ENCODE data around the gene KLF4.

The KLF4 gene

DNA sequence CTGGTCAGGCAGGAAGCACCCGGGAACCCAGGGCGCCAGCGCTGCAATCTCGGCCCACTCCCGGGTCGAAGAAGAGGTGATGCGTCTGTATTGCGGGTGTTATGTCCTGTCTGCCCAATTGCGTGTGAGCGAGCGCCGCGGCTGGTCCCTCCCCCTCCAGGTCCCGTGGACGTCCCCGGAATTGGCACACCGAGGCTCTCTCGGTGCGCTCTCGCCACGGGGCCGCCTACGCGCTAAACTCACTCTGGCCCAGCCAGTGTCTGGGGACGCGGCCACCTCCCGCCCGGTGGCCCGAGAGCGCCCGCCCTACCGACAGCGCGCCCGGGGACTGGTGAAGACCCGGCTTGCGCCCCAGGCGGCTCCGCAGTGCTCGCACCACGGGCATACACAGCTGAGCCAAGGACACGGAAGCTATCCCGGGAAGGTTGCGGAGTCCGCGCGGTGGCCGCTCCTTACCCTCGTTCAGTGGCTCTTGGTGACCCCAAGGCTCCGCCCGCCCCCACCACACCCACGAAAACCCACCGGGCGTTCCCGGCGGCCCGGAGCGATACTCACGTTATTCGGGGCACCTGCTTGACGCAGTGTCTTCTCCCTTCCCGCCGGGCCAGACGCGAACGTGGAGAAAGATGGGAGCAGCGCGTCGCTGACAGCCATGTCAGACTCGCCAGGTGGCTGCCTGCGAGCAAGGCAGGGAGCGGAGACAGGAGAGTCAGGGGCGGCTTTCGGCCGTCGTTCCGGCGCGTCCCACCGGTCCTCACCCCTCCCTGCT is 1.0 kb downstream of the KLF4 start:
- peak in 4 of 10 donors; percentile 14 to 86 (median 47) for DNase-seq
- intact Hi-C loops (cut with DNase I): loop anchor here (1.0 to 2.0 kb wide), 3 partner anchors 24 to 260 kb away; no protein-coding TSS in a partner anchor

DNA sequence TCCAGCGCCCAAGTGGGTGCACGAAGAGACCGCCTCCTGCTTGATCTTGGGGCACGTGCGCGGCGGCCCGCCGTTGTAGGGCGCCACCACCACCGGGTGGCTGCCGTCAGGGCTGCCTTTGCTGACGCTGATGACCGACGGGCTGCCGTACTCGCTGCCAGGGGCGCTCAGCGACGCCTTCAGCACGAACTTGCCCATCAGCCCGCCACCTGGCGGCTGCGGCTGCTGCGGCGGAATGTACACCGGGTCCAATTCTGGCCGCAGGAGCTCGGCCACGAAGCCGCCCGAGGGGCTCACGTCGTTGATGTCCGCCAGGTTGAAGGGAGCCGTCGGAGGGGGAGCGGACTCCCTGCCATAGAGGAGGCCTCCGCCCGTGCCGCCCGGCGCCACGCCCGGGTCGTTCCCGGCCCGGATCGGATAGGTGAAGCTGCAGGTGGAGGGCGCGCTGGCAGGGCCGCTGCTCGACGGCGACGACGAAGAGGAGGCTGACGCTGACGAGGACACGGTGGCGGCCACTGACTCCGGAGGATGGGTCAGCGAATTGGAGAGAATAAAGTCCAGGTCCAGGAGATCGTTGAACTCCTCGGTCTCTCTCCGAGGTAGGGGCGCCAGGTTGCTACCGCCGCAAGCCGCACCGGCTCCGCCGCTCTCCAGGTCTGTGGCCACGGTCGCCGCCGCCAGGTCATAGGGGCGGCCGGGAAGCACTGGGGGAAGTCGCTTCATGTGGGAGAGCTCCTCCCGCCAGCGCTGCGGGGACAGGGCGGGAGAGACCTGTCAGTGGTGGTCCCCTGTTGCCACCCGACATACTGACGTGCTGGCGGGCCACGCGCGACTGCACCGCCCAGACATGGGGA is 1.8 kb downstream of the KLF4 start:
- intact Hi-C loops (cut with DNase I): loop anchor here (2.0 kb wide), 2 partner anchors 23 to 261 kb away; no protein-coding TSS in a partner anchor
- peak in 4 of 10 donors; percentile 11 to 87 (median 56) for DNase-seq

DNA sequence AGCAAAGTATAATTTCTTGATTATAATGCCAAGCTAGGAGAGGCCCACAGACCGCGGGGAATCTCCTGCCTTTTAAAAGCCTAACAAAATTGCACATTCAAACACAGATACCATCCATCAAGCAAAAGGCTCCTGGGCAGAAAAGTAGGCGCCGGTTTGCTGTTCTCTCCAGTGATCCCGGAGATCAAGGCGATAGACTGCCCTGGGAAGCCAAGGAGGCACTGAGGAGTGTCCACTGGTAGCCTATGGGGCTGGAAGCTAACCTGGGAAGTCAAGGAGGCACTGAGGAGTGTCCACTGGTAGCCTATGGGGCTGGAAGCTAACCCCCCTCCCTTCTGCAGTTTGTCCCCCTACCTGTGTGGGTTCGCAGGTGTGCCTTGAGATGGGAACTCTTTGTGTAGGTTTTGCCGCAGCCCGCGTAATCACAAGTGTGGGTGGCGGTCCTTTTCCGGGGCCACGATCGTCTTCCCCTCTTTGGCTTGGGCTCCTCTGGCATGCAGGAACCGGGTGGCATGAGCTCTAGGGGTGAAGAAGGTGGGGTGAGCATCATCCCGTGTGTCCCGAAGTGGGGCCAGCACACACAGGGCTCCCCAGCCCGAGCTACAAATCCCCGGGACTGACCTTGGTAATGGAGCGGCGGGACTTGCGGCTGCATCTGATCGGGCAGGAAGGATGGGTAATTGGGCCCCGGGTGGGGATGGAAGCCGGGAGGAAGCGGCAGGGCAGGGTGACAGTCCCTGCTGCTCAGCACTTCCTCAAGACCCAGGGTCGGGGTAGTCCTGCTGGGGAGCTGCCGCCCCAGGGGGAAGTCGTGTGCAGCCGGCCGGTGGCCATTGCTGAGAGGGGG is 2.7 kb downstream of the KLF4 start:
- intact Hi-C loops (cut with DNase I): no loop called here
- DNase-seq: peak in 1 of 10 donors; percentile 64

DNA sequence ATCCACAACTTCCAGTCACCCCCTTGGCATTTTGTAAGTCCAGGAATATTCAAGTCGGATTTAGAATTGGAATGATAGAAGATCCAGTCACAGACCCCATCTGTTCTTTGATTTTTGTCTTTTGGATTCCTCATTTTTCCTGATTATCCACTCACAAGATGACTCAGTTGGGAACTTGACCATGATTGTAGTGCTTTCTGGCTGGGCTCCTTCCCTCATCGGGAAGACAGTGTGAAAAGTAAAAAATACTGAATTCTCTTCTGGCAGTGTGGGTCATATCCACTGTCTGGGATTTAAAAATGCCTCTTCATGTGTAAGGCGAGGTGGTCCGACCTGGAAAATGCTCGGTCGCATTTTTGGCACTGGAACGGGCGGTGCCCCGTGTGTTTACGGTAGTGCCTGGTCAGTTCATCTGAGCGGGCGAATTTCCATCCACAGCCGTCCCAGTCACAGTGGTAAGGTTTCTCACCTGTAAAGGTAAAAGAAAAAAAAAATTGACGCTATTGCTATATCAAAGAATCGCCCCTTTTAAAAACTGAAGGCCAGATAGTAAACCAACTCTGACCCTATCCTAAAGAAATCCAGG is 4.0 kb downstream of the KLF4 start:
- intact Hi-C loops (cut with DNase I): no loop called here
- DNase-seq: peak in 1 of 10 donors; percentile 73

DNA sequence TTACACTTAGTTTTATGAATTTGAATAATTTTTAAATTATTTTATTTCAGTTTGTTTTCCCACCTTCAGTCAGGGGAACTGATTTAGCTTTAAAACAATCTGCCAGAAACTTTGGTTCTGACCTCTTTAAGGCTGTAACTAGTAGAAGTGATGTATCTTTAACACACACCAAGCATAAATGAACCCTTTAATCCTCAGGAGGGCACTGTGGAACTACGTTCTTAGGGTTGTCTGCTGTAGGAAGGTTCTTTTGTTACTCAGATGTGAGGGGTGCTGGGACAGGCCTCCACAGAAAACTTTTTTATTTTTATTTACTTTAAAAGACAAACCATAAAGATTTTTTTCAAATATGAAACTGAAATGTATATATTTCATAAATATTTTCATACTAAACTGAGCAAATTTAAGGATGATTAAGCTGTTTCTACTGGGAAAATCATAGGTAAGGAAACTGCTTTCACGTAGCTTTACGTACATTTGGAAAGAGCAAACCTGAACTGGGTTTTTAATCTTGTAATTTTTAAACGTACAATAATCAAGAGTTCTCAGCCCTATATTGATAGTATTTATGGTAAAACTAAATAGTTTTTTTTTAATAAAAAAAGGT is 5.3 kb downstream of the KLF4 start:
- intact Hi-C loops (cut with DNase I): loop anchor here (1.0 to 5.0 kb wide), 3 partner anchors 788 to 1278 kb away; no protein-coding TSS in a partner anchor
- DNase-seq: no peak

DNA sequence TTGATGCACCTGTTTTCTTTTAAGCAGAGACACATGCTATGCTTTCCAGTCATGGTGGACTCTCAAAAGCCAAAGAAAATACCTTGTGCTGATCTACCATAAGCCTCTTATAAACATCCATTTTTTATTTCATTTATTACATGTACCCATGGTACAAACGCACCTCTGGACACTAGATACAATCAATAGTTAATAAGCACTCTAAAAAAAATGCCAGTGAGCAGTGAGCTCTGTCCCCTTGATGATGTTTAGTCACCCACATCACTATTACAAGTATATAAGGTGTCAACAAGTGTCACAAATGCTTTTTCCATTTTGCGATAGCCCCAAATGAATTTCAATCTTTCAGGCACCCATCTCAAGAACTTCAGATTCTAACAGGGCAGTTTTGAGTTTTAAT is 5.9 kb downstream of the KLF4 start:
- intact Hi-C loops (cut with DNase I): loop anchor here (1.0 to 5.0 kb wide), 3 partner anchors 789 to 1279 kb away; no protein-coding TSS in a partner anchor
- DNase-seq: no peak

DNA sequence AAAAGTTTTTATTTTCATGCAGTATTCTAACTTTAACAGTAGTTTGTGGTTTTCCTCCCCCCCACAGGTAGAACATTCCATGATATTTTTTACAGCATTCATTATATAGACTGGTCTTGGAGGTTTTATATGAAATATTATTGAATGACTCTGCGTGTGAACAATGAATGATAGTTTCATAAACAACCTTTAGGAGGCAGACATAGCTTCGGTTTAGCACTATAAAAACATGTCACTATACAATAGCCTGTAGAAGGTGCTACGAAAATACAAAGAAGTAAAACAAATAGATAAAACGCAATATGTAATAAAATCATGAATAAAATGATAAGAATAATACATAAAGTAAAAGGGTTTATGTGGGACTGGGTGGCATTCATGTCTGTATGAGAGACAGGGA is 8.5 kb downstream of the KLF4 start:
- intact Hi-C loops (cut with DNase I): loop anchor here (5.0 kb wide), 2 partner anchors 791 to 1281 kb away; no protein-coding TSS in a partner anchor
- no peak for DNase-seq

DNA sequence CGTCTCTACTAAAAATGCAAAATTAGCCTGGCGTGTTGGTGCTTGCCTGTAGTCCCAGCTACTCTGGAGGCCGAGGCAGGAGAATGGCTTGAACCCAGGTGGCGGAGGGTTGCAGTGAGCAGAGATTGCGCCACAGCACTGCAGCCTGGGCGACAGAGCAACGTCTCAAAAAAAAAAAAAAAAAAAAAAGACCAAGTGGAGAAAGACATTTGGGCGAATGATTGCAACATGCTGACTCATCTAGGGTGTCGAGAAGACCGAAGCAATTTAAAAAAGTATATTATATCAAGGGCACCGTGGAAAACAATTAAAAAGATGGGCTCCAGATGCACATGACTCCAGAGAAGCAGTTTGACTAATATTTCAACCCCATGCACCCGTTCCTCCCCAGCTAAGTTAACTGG is 9.2 kb downstream of the KLF4 start:
- DNase-seq: no peak
- intact Hi-C loops (cut with DNase I): loop anchor here (5.0 kb wide), 2 partner anchors 792 to 1282 kb away; no protein-coding TSS in a partner anchor

DNA sequence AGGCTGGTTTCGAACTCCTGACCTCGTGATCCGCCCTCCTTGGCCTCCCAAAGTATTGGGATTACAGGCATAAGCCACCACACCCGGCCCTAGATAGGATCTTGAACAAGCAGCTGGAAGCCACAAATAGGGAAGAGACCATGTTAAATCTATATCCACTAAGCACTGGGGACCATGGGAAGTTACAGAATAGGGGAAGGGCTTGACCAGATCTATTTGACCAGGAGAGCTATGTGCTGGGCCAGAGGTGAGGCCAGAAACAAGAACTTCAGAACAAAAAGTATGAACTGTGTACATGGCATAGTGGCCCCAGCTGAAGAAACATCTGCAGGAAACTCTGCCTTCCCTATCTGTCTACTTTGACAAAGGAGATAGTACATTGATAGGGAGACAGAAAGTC is 10.8 kb downstream of the KLF4 start:
- intact Hi-C loops (cut with DNase I): no loop called here
- DNase-seq: no peak

DNA sequence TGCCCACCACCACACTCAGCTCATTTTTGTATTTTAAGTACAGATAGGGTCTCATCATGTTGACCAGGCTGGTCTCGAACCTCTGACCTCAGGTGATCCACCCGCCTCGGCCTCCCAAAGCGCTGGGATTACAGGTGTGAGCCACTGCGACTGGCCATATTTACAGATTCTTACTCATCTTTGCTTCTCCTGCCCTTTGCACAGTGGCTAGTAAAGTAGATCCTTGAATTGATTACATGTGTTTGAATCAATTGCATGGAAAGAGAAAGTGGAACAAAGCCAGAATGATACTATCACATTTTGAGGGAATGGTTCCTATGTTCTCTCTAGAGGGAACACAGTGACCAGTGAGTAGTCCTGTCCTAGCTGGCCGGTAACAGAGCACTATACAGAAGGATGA is 15.4 kb downstream of the KLF4 start:
- no peak for DNase-seq
- intact Hi-C loops (cut with DNase I): no loop called here

DNA sequence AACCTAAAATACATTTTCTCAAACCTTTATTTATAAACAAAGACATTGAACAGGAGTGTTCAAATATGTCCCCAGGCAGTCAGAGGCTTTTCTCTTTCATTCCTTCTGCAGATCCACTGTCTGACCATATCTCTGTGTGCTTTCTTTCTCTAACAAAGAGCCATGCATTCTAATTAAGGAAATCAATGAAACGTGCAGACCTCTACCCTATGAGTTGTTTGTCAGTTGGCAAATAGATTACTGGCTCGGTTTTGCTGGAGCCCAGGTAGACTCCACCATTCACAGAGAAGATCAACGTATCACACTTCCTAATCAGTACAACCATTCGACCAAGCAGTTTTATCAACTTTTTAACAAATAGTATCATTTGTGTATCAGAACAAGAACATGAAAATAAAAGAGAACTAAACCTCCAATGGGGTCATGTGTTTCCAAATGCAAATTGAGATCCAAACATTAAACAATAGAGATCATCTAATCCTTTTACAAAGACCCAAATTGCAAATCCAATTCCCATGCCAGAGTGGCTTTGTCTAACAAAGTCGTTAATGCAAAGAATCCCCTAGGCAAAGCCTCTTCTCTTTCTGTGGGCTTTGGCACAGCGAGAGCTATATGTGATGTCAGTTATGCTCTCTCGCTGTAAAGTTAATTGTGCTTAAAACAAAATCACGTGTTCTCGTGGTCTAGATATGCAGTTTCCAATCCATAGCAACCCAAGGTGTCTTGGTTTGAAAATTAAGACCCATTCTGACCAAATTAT is 16.8 kb downstream of the KLF4 start:
- DNase-seq: no peak
- intact Hi-C loops (cut with DNase I): no loop called here

DNA sequence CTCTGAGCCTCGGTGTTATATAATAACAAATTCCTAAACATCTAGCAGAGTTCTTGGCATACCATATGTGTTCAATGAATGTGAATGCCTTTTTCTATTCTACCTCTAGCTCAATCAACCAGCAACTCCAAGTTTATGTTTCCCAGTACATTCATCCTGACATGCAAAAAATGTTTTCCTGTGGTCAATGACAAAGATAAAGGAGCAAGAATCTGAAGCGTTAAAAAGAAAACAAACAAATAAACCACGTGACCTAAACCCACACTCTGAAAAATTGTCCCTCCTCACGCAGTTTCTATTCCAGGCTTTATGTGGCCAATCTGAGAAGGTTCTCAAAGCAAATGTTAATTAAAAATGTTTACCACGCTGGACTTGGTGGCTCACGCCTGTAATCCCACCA is 18.0 kb downstream of the KLF4 start:
- intact Hi-C loops (cut with DNase I): no loop called here
- DNase-seq: no peak

DNA sequence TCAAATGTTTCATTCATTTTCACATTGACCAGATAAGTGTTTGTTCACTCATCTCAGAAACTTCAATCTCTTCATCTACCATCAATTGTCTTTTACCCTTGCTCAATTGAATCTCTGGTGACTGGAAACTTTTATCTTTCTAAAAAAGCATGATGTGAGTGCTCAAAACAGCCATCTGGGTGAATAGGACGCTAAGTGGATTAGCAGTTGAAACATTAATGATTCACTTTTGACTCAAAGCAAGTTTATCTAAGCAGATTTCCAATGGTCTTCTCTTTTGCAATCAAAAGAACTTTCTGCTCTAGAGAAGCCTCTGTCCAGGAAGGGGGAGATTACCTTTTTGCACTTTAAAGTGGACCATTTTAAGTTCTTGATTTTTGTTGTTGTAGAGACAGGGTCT is 22.2 kb downstream of the KLF4 start:
- no peak for DNase-seq
- intact Hi-C loops (cut with DNase I): loop anchor here (5.0 to 10.0 kb wide), 3 partner anchors 805 to 1295 kb away; no protein-coding TSS in a partner anchor

DNA sequence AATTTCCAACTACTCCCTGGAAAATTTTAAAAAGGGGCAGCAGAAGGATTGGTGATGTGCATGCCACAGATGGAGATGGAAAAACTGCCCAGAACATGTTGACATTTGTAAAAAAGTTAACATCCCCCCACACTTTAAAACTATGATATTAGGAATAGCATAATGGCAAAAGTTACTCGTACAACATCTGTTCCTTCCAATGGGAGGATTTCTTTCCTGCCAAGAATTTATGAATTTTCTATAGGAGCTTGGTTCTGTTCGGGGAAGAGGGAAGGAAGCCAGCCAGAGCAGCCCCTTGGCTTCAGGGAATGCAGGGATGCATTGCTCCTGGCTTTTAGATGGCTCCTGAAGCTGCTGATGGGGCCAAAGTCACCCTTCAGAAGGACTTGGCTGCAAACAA is 22.7 kb downstream of the KLF4 start:
- DNase-seq: no peak
- intact Hi-C loops (cut with DNase I): loop anchor here (5.0 to 10.0 kb wide), 3 partner anchors 805 to 1295 kb away; no protein-coding TSS in a partner anchor

DNA sequence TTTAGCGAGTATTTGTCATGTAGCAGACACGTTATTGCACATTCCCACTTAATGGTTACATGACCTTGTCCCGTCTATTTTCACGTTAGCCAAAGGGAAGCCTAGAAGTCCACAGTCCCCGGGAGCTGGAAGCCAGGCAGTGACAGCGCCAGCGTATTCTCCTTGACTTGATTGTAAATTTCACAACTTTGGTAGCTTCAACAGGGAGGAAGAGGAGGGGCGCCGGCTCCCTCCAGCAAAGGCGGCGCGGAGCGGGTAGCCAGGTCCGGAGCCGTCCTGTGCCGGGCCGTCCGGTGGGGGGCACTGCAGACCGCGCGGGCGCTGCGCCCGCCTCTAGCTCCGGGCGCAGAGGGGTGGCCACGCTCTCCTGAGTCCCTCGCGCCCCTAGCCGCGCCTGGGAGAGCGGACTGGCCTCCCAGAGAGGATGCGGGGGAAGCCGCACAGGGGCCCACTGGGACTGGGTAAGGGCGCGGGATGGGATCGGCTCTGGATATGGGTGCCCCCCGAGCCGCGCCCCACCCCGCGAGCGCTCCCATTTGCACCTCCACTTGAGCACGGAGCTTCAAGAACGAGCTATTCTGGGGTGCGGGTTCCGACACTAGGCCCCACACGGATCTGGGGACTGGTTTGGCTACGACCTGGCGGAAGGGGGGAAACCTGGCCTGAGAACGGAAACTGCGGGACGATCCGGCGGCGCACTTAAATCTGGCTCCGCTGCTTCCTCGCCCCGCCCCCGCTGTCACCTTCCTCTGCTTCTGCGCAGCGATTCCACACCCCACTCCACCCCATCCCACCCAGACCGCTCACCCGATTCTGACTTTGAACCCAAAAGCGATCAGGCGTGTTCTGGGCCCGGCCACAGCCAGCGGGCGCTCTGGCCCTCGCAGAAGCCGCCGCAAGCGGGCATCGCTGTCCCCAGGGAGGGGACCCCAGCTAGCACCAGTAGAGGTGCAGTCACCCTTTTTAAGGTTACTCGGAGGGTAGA is 23.8 kb downstream of the KLF4 start:
- intact Hi-C loops (cut with DNase I): loop anchor here (2.0 to 10.0 kb wide), 4 partner anchors 23 to 1297 kb away; partner anchors contain the start of gene KLF4

DNA sequence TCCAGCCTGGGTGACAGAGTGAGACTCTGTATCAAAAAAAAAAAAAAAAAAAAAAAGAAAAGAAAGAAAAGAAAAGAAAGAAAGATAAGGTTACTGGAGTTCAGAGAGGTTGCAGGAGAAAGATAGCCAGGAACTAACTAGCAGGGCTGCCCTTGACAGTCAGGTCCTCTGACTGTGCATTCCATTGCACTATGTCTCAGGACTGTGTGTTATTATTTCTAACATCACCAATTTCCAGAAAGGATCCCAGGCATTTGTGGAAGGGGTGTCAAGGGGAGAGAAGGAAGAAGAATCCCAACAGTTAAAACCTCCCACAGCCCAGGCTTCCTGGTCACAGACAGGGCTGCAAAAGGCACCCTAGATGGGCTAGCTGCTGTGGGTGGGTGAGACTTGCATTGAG is 25.1 kb downstream of the KLF4 start:
- intact Hi-C loops (cut with DNase I): loop anchor here (2.0 to 10.0 kb wide), 2 partner anchors 24 to 1090 kb away; partner anchors contain the start of gene KLF4
- no peak for DNase-seq

More for the DNA sequence above, 23.8 kb downstream of the KLF4 start:
- peak in 9 of 10 donors; percentile 20 to 92 (median 60) for DNase-seq

DNA sequence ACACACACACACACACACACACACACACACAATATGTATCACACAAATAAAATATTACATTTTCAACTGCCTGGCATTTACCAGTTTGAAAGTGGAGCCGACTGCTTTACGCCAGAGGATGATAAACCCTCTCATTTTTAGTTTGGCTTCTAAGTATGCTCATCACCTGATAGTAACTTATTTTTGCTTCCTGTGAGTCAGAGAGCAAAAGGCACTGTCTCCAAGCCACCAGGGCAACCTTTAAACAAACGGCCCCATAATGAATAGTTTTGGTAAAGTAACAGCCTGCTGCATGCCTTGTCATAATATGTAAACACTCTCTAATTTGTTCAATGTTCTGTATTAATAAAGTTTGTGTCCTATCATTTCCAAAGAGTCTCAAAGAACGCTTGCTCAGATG is 26.9 kb downstream of the KLF4 start:
- intact Hi-C loops (cut with DNase I): loop anchor here (10.0 kb wide), 1 partner anchor 1092 kb away; no protein-coding TSS in a partner anchor
- DNase-seq: no peak
